GM23338 (cell line): ENCODE results near the gene RABL2A.
"Not testable (repeated sequence)": the region's sequence is repeated elsewhere in the genome, so short reads cannot be mapped to it uniquely, and the experiment has no call there.

ENCODE experiments used
- CREB1 ChIP-seq: fragments of 250-450 bp; sonication (Bioruptor Pico); IDR thresholded peaks from 2 replicates; pipeline ENCODE4 v1.5.0; 2020; ENCODE audit warnings: low read depth, mild to moderate bottlenecking, moderate library complexity
- CTCF ChIP-seq, 2 experiments: fragments of 200-600 bp in 1 of 2; sonication (generic) in 1 of 2; conservative IDR thresholded peaks; 2 replicates each; pipeline versions ENCODE4 v1.5.1 to v1.6.1; 2016 to 2017; ENCODE audit warnings: antibody characterized with exemption in 2 of 2, low read depth in 2 of 2, mild to moderate bottlenecking in 2 of 2, moderate library complexity in 1 of 2
- EZH2 ChIP-seq: fragments of 200-600 bp; sonication (generic); IDR thresholded peaks from one replicate; pipeline ENCODE4 v1.8.0; 2017; ENCODE audit warnings: antibody characterized with exemption, mild to moderate bottlenecking, low read depth; ENCODE audit not compliant: unreplicated experiment
- EZH2phosphoT487 ChIP-seq: fragments of 200-600 bp; sonication (generic); IDR thresholded peaks from one replicate; pipeline ENCODE4 v1.8.1; 2018; ENCODE audit warnings: antibody characterized with exemption; ENCODE audit not compliant: unreplicated experiment
- JUNB ChIP-seq: IDR thresholded peaks from one replicate; pipeline ENCODE4 v1.6.1; 2016; ENCODE audit warnings: antibody characterized with exemption; ENCODE audit not compliant: unreplicated experiment
- POLR2AphosphoS5 ChIP-seq: IDR thresholded peaks from 2 replicates; pipeline ENCODE4 v1.6.1; 2016; ENCODE audit warnings: antibody characterized with exemption, low read depth
- STAT1 ChIP-seq: IDR thresholded peaks from one replicate; pipeline ENCODE4 v1.6.1; 2016; ENCODE audit warnings: antibody characterized with exemption; ENCODE audit not compliant: unreplicated experiment
- ZNF114 ChIP-seq: fragments of 250-450 bp; sonication (Bioruptor Pico); IDR thresholded peaks from 2 replicates; pipeline ENCODE4 v1.5.0; 2020; ENCODE audit warnings: mild to moderate bottlenecking, moderate library complexity
- ZNF331 ChIP-seq: fragments of 250-450 bp; sonication (Bioruptor Pico); IDR thresholded peaks from 2 replicates; pipeline ENCODE4 v1.5.0; 2020; ENCODE audit warnings: low read depth, mild to moderate bottlenecking, moderate library complexity
- TF ChIP-seq, protein P1 (sequence below): IDR thresholded peaks from one replicate; pipeline ENCODE4 v1.6.1; 2018; ENCODE audit warnings: antibody characterized with exemption; ENCODE audit not compliant: unreplicated experiment

- TF ChIP-seq EZH2; STAT1; ZNF114 (CRISPR knock-in tag); CTCF (conservative IDR thresholded peaks at IDR 0.05; ENCODE audit: low read depth in 2 of 2); EZH2phosphoT487; JUNB; ZNF331 (CRISPR knock-in tag): not testable (repeated sequence)
- TF ChIP-seq CREB1 (CRISPR knock-in tag) (peak; percentile 90), POLR2AphosphoS5 (peak; percentile 18; the same call in 1 of the 2 replicates)
- TF ChIP-seq, protein P1, sequence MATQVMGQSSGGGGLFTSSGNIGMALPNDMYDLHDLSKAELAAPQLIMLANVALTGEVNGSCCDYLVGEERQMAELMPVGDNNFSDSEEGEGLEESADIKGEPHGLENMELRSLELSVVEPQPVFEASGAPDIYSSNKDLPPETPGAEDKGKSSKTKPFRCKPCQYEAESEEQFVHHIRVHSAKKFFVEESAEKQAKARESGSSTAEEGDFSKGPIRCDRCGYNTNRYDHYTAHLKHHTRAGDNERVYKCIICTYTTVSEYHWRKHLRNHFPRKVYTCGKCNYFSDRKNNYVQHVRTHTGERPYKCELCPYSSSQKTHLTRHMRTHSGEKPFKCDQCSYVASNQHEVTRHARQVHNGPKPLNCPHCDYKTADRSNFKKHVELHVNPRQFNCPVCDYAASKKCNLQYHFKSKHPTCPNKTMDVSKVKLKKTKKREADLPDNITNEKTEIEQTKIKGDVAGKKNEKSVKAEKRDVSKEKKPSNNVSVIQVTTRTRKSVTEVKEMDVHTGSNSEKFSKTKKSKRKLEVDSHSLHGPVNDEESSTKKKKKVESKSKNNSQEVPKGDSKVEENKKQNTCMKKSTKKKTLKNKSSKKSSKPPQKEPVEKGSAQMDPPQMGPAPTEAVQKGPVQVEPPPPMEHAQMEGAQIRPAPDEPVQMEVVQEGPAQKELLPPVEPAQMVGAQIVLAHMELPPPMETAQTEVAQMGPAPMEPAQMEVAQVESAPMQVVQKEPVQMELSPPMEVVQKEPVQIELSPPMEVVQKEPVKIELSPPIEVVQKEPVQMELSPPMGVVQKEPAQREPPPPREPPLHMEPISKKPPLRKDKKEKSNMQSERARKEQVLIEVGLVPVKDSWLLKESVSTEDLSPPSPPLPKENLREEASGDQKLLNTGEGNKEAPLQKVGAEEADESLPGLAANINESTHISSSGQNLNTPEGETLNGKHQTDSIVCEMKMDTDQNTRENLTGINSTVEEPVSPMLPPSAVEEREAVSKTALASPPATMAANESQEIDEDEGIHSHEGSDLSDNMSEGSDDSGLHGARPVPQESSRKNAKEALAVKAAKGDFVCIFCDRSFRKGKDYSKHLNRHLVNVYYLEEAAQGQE, result not testable (repeated sequence)
Observed at GRCh38 chr2:113603467-113604084, 23.5 kb upstream of the RABL2A start.
